H1 (cell line): ENCODE results near the gene EXOC3L1. TPM values are rescaled to one million over a fixed set of nuclear protein-coding genes. Genes with fewer than 3 reads are reported as not detected.

Experiments used
- CTCF ChIA-PET: fragments of 300-600 bp; sonication (Branson Sonifier 250); formaldehyde crosslinking; loops from one replicate; lab custom pipeline; 2021; ENCODE audit not compliant: partially characterized antibody; lab: Charles Lee
- POLR2A ChIA-PET: fragments of 300-600 bp; sonication (Branson Sonifier 250); formaldehyde crosslinking; loops from one replicate; lab custom pipeline; 2021; ENCODE audit warnings: inconsistent platforms; ENCODE audit not compliant: partially characterized antibody; lab: Charles Lee
- DNase-seq, 2 experiments: peaks; one replicate each; pipeline versions ENCODE4 v3.0.0 to v3.0.0-alpha.2; 2010 to 2022; ENCODE audit warnings: low spot score in 2 of 2, low read depth in 1 of 2, mixed read lengths in 1 of 2
- FAIRE-seq: peaks from 2 replicates; lab custom pipeline; 2011; peaks lifted over from hg19 to GRCh38; lab: Jason Lieb, UNC
- H2AFZ ChIP-seq: 2 replicates; pipeline ENCODE4 v1.8.1; 2012; ENCODE audit warnings: low read length, inconsistent platforms
- H2AK5ac ChIP-seq: 2 replicates; pipeline ENCODE4 v1.6.1; 2013; ENCODE audit warnings: low read depth, low read length
- H2BK120ac ChIP-seq: replicated peaks from 2 replicates; pipeline ENCODE3; 2013; ENCODE audit warnings: low read depth, low read length, inconsistent platforms
- H2BK12ac ChIP-seq: 2 replicates; pipeline ENCODE4 v1.6.1; 2013; ENCODE audit warnings: low read depth, low read length
- H2BK15ac ChIP-seq: 2 replicates; pipeline ENCODE4 v1.6.1; 2013; ENCODE audit warnings: low read length
- H2BK20ac ChIP-seq: 2 replicates; pipeline ENCODE4 v1.6.1; 2013; ENCODE audit warnings: low read length
- H2BK5ac ChIP-seq: 2 replicates; pipeline ENCODE4 v1.6.1; 2013; ENCODE audit warnings: low read depth, low read length
- H3K14ac ChIP-seq: 2 replicates; pipeline ENCODE4 v1.6.1; 2013; ENCODE audit warnings: inconsistent platforms; ENCODE audit not compliant: insufficient read length
- H3K18ac ChIP-seq: 2 replicates; pipeline ENCODE4 v1.6.1; 2013; ENCODE audit warnings: low read length; ENCODE audit errors: extremely low read depth
- H3K23ac ChIP-seq: 2 replicates; pipeline ENCODE4 v1.6.1; 2013; ENCODE audit warnings: inconsistent platforms; ENCODE audit not compliant: insufficient read length
- H3K23me2 ChIP-seq: 2 replicates; pipeline ENCODE4 v1.6.1; 2013; ENCODE audit warnings: low read depth, low read length
- H3K27ac ChIP-seq: 2 replicates; pipeline ENCODE4 v1.6.1; 2011; ENCODE audit warnings: low read depth, low read length, inconsistent platforms
- H3K27me3 ChIP-seq, 4 experiments: replicated peaks in 1 of 4; 1 replicate in 1 of 4; 2 replicates in 3 of 4; pipeline versions ENCODE4 v1.6.1 to v1.8.1; 2011 to 2013; ENCODE audit warnings: low read length in 3 of 4, mild to moderate bottlenecking in 3 of 4, inconsistent platforms in 2 of 4, mixed read lengths in 2 of 4, moderate library complexity in 1 of 4; ENCODE audit not compliant: control insufficient read depth in 3 of 4, insufficient read depth in 3 of 4; ENCODE audit errors: extremely low read depth in 1 of 4
- H3K36me3 ChIP-seq, 4 experiments: 2 replicates each; pipeline versions ENCODE4 v1.6.1 to v1.8.1; 2011 to 2013; ENCODE audit warnings: mild to moderate bottlenecking in 4 of 4, low read length in 3 of 4, moderate library complexity in 2 of 4, control low read depth in 1 of 4, inconsistent platforms in 1 of 4; ENCODE audit not compliant: insufficient read depth in 4 of 4, control insufficient read depth in 2 of 4
- H3K4ac ChIP-seq: replicated peaks from 2 replicates; pipeline ENCODE3; 2013; ENCODE audit warnings: low read length, low read depth, mixed read lengths, inconsistent platforms; ENCODE audit not compliant: insufficient read length
- H3K4me1 ChIP-seq, 4 experiments: replicated peaks in 1 of 4; 1 replicate in 1 of 4; 2 replicates in 3 of 4; pipeline versions ENCODE4 v1.6.1 to v1.8.1; 2011 to 2013; ENCODE audit warnings: low read length in 3 of 4, inconsistent platforms in 2 of 4, mixed read lengths in 1 of 4; ENCODE audit not compliant: insufficient read depth in 4 of 4, control insufficient read depth in 3 of 4
- H3K4me2 ChIP-seq, 2 experiments: 2 replicates each; pipeline versions ENCODE4 v1.6.1 to v1.8.1; 2011 to 2013; ENCODE audit warnings: low read depth in 2 of 2, low read length in 2 of 2, control low read depth in 1 of 2, inconsistent platforms in 1 of 2, mild to moderate bottlenecking in 1 of 2; ENCODE audit not compliant: insufficient read depth in 1 of 2
- H3K4me3 ChIP-seq, 4 experiments: fragments of 200-600, 300-600 bp in 1 of 4; sonication (generic), shearing (Covaris generic), sonication (Bioruptor Twin) in 1 of 4; 2 replicates each; pipeline versions ENCODE4 v1.5.1 to v1.8.1; 2011 to 2016; ENCODE audit warnings: low read length in 4 of 4, low read depth in 3 of 4, control low read depth in 2 of 4, inconsistent platforms in 2 of 4, mild to moderate bottlenecking in 2 of 4, mixed read lengths in 1 of 4, moderate library complexity in 1 of 4; ENCODE audit not compliant: insufficient read depth in 2 of 4; ENCODE audit errors: extremely low read depth in 1 of 4
- H3K56ac ChIP-seq: replicated peaks from 2 replicates; pipeline ENCODE3; 2013; ENCODE audit warnings: low read depth, mild to moderate bottlenecking, mixed read lengths, low read length, inconsistent platforms; ENCODE audit not compliant: insufficient read length
- H3K79me1 ChIP-seq: 2 replicates; pipeline ENCODE4 v1.6.1; 2013; ENCODE audit warnings: low read depth, low read length, control low read depth
- H3K79me2 ChIP-seq, 2 experiments: 2 replicates each; pipeline versions ENCODE4 v1.6.1 to v1.8.1; 2012 to 2013; ENCODE audit warnings: low read length in 2 of 2, mild to moderate bottlenecking in 2 of 2, inconsistent platforms in 1 of 2; ENCODE audit not compliant: insufficient read depth in 2 of 2, control insufficient read depth in 1 of 2
- H3K9ac ChIP-seq, 4 experiments: replicated peaks in 1 of 4; 1 replicate in 1 of 4; 2 replicates in 3 of 4; pipeline versions ENCODE4 v1.6.1 to v1.8.1; 2011 to 2013; ENCODE audit warnings: low read depth in 3 of 4, low read length in 3 of 4, control low read depth in 2 of 4, mild to moderate bottlenecking in 2 of 4, moderate library complexity in 2 of 4, inconsistent platforms in 1 of 4; ENCODE audit errors: extremely low read depth in 1 of 4
- H3K9me3 ChIP-seq, 2 experiments: 2 replicates each; pipeline versions ENCODE4 v1.6.1 to v1.8.1; 2012 to 2013; ENCODE audit warnings: mild to moderate bottlenecking in 2 of 2, moderate library complexity in 2 of 2, control low read depth in 1 of 2, inconsistent platforms in 1 of 2, low read depth in 1 of 2, low read length in 1 of 2, mixed read lengths in 1 of 2; ENCODE audit not compliant: insufficient read depth in 2 of 2
- H4K20me1 ChIP-seq, 2 experiments: replicated peaks in 1 of 2; 2 replicates each; pipeline versions ENCODE3 to v1.8.1; 2011 to 2013; ENCODE audit warnings: inconsistent platforms in 2 of 2, low read length in 2 of 2, mild to moderate bottlenecking in 1 of 2; ENCODE audit not compliant: insufficient read depth in 2 of 2, control insufficient read depth in 1 of 2
- H4K5ac ChIP-seq: 2 replicates; pipeline ENCODE4 v1.6.1; 2013; ENCODE audit warnings: low read length, low read depth, mixed read lengths, inconsistent platforms; ENCODE audit not compliant: insufficient read length
- H4K8ac ChIP-seq: 2 replicates; pipeline ENCODE4 v1.8.0; 2013; ENCODE audit warnings: mild to moderate bottlenecking, moderate library complexity, low read length, inconsistent platforms; ENCODE audit not compliant: insufficient read depth; ENCODE audit errors: extremely low read depth
- H4K91ac ChIP-seq: replicated peaks from 2 replicates; pipeline ENCODE3; 2013; ENCODE audit warnings: low read length, mixed read lengths, inconsistent platforms; ENCODE audit not compliant: insufficient read length
- ASH2L ChIP-seq: fragments of 200-600, 300-600 bp; sonication (generic); IDR thresholded peaks from one replicate; pipeline ENCODE4 v1.7.1; 2017; ENCODE audit warnings: low read length
- CTCF ChIP-seq, 3 experiments: IDR thresholded peaks; 1 replicate in 2 of 3; 2 replicates in 1 of 3; pipeline versions ENCODE4 v1.5.1 to v1.6.1; 2011; ENCODE audit warnings: low read length in 3 of 3, mild to moderate bottlenecking in 3 of 3, inconsistent platforms in 2 of 3, low read depth in 1 of 3, moderate library complexity in 1 of 3; ENCODE audit not compliant: insufficient read depth in 1 of 3; ENCODE audit errors: control extremely low read depth in 1 of 3
- HDAC2 ChIP-seq, 2 experiments: fragments of 300-600 bp in 1 of 2; sonication (generic) in 1 of 2; IDR thresholded peaks; 2 replicates each; pipeline ENCODE4 v1.6.1; 2011 to 2012; ENCODE audit warnings: low read depth in 2 of 2, low read length in 2 of 2, mild to moderate bottlenecking in 2 of 2, moderate library complexity in 2 of 2, borderline replicate concordance in 1 of 2, inconsistent platforms in 1 of 2
- MAX ChIP-seq: IDR thresholded peaks from 2 replicates; pipeline ENCODE4 v1.6.1; 2012; ENCODE audit warnings: inconsistent platforms
- PHF8 ChIP-seq: fragments of 200-600 bp; sonication (generic); conservative IDR thresholded peaks from 2 replicates; pipeline ENCODE4 v1.7.1; 2012; ENCODE audit warnings: low read depth, mild to moderate bottlenecking, inconsistent platforms, low read length, moderate library complexity
- TEAD4 ChIP-seq: IDR thresholded peaks from 2 replicates; pipeline ENCODE4 v1.6.1; 2012; ENCODE audit warnings: low read depth, low read length, inconsistent platforms, mixed read lengths
- YY1 ChIP-seq: IDR thresholded peaks from 2 replicates; pipeline ENCODE4 v1.6.1; 2011; ENCODE audit warnings: low read depth, mild to moderate bottlenecking, low read length
- WGBS, 2 experiments: shearing (Covaris generic) in 1 of 2; methylation state at CpG; one replicate each; pipeline versions ENCODE4 v1.1.6 to v1.1.7; 2013 to 2015; ENCODE audit warnings: low lambda C conversion rate in 2 of 2, mixed read lengths in 2 of 2, inconsistent platforms in 1 of 2, low coverage in 1 of 2, missing lambda C conversion rate in 1 of 2; ENCODE audit not compliant: insufficient replicate concordance in 2 of 2, insufficient coverage in 1 of 2, insufficient read length in 1 of 2; ENCODE audit errors: extremely low coverage in 1 of 2, missing lambda C conversion rate in 1 of 2; 5-methylcytosine and 5-hydroxymethylcytosine counted together
- polyA plus RNA-seq, 7 experiments: library from polyadenylated mRNA; depleted of rRNA in 3 of 7; stranded (reverse) in 5 of 7; unstranded in 2 of 7; fragments of >200 nt in 5 of 7; fragments of 200-250 nt in 2 of 7; gene quantifications; 1 replicate in 5 of 7; 2 replicates in 1 of 7; 4 replicates in 1 of 7; pipeline versions ENCODE4 v1.2.1 to v1.2.3, GENCODE V29; 2011 to 2013; ENCODE audit warnings: missing spikeins in 2 of 7, mixed read lengths in 2 of 7
- total RNA-seq: library from RNA; stranded (reverse); fragmentation: NEBNext Ultra II Directional; extraction: Animal tissue kit (Norgen Biotek cat#: 25700); gene quantifications from 2 replicates; pipeline ENCODE4 v1.2.1, GENCODE V29; 2021

EXOC3L1 gene
- total and polyA plus RNA-seq, 2 of the 8 experiments (the other 6 are each of a cell fraction or from before 2014, with no cell fraction given) = 1.3 TPM

GRCh38 chr16:67150833-67151396, 39.0 kb downstream of the EXOC3L1 start, which contains the start of gene B3GNT9:
TSS of gene B3GNT9 (minus strand) at chr16:67150998. CDS start at chr16:67150485, 513 bp downstream.
- Histone ChIP-seq H3K14ac (no peak within 1 kb of the TSS), H4K20me1 (peaks cover 6 to 30% of the 10 kb centered on the region in 2 experiments), H3K9me3 (no peaks in the 10 kb centered on the region; a peak in 1 of 4 replicates), H3K36me3 (peaks cover 8 to 15% (median 12%) of the 10 kb centered on the region in 4 experiments; a peak in 5 of 8 replicates), H3K18ac (peak within 1 kb of the TSS; percentile 97), H3K23me2 (peaks cover 17% of the 10 kb centered on the region; the same call in 1 of the 2 replicates), H3K56ac (peak within 1 kb of the TSS; percentile 39), H3K4me2 (peak within 1 kb of the TSS; percentile 80 to 92), H3K79me1 (no peaks in the 10 kb centered on the region), H3K23ac (no peak within 1 kb of the TSS), H2AFZ (peak within 1 kb of the TSS; percentile 95; the same call in 1 of the 2 replicates), H2AK5ac (no peak within 1 kb of the TSS), H3K9ac (peak within 1 kb of the TSS in 3 of 4 experiments; percentile 15 to 45 (median 42); a peak in 5 of 7 replicates), H3K4ac (peak within 1 kb of the TSS; percentile 47), H2BK5ac (no peak within 1 kb of the TSS; the same call in 1 of the 2 replicates), H3K27me3 (peaks cover 34 to 56% (median 47%) of the 10 kb centered on the region in 4 experiments), H2BK12ac (peak within 1 kb of the TSS; percentile 39; the same call in 1 of the 2 replicates), H2BK120ac (peak within 1 kb of the TSS; percentile 75), H3K27ac (no peak within 1 kb of the TSS), H3K79me2 (no peaks in the 10 kb centered on the region), H4K91ac (no peak within 1 kb of the TSS), H2BK20ac (no peak within 1 kb of the TSS), H2BK15ac (peak within 1 kb of the TSS; percentile 97; the same call in 1 of the 2 replicates), H4K8ac (peak within 1 kb of the TSS; percentile 96), H3K4me1 (peaks cover 0 to 13% (median 9%) of the 10 kb centered on the region in 4 experiments; a peak in 5 of 7 replicates), H4K5ac (peak within 1 kb of the TSS; percentile 83), H3K4me3 (peak within 1 kb of the TSS; percentile 62 to 75 (median 72))
- 2% methylated on average over 33 of the region's 34 CpGs; no CpG with 5 or more reads in 1 of the 2 experiments for WGBS, 2 experiments
- no peak for FAIRE-seq
- CTCF ChIA-PET = interaction anchor here (0.6 to 14.1 kb wide), 25 partner anchors 10 to 363 kb away, joined by 3 to 291 read pairs (median 4); partner anchors contain the start of genes CES3, FBXL8, HSF4 and NOL3
- POLR2A ChIA-PET = interaction anchor here (0.8 to 2.5 kb wide), 11 partner anchors 10 to 175 kb away, joined by 3 to 12 read pairs (median 4); partner anchors contain the start of gene HSF4
- DNase-seq = peak in 1 of 2 experiments; percentile 88
- no peak for TF ChIP-seq TEAD4
- peak; percentile 78; the same call in 1 of the 2 replicates for TF ChIP-seq MAX
- 0 out of 2 replicates have a peak, but pooled peaks have one; percentile 36 for TF ChIP-seq YY1
- TF ChIP-seq PHF8 = peak; percentile 55
- TF ChIP-seq CTCF (IDR thresholded peaks at IDR 0.05; ENCODE audit: control extremely low read depth in 1 of 3, insufficient read depth in 1 of 3, low read depth in 1 of 3, low read length in 3 of 3) = no peak
- peak; percentile 73 for TF ChIP-seq ASH2L
- 0 out of 4 replicates have a peak, but pooled peaks of 1 of the 2 experiments have one; percentile 20 for TF ChIP-seq HDAC2 (IDR thresholded peaks at IDR 0.05; ENCODE audit: borderline replicate concordance in 1 of 2, low read depth in 2 of 2, low read length in 2 of 2)
